RCC 7860 (cell line): Measurements from ENCODE around the gene CCDC40.

Experiments used
- DNase-seq: peaks from one replicate; pipeline ENCODE4 v3.0.0-alpha.2; 2015; ENCODE audit warnings: low spot score
- FAIRE-seq: peaks from 2 replicates; lab custom pipeline; 2012; peaks lifted over from hg19 to GRCh38; lab: Jason Lieb, UNC

Gene CCDC40

GRCh38 chr17:79997011-79997660 lies 39.3 kb upstream of the CCDC40 start:
- FAIRE-seq: no peak
- DNase-seq: no peak

DNA sequence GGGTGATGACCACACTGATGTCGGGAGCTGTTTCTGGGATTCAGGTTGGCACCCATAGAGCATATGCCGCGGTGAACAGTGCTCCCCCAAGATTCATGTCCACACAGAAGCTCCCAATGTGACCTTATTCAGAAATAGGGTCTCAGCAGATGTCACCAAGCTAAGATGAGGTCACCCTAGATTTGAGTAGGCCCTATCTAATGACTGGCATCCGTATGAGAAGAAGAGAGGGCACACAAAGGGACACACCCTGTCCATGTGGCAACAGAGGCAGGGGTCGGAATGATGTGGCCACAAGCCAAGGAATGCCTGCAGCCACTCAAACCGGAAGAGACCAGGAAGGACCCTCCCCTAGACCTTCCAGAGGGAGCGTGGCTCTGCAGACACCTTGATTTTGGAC lies 36.3 kb upstream of the CCDC40 start:
- DNase-seq (no peak), FAIRE-seq (no peak)

DNA sequence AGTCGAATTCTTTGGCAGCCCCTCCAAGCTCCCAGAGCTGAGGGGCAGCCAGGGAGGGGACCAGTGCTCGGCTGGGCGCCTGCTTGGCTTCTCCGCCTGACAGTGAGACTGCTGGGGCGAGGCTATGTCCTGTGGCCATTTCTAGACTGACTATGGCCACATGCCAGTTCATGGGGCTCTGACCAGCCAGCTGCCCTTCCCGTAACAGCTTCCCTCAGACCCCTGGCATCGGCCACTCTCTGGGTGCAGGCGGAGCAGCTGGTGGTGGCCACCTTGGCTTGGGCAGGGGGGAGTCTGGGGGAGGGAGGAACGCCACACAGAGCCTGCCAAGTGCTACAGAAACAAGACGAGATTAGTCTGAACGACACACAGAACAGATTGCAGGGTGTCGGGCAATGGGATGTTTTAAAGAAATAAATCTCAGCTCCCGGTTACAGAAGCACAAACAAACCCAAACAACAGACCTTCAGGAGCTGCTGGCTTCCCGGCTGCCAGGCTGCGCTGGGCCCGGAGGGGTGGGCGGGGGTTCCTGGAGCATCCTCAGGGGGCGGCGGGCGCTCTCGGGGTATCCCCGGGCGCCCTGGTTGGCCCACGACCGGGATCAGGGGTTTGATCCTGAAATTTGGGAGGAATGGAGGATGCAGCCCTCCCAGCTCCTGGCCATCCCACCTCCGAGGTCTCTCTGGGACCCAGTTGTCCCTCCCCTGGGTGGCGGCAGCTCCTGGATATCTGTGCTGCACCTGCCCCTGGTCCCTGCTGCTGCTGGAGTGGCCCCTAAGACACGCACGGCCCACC lies 35.3 kb upstream of the CCDC40 start:
- DNase-seq: no peak
- no peak for FAIRE-seq

- FAIRE-seq (no peak), DNase-seq (no peak)
These were observed 34.3 kb upstream of the CCDC40 start for GRCh38 chr17:80002070-80002641.

DNA sequence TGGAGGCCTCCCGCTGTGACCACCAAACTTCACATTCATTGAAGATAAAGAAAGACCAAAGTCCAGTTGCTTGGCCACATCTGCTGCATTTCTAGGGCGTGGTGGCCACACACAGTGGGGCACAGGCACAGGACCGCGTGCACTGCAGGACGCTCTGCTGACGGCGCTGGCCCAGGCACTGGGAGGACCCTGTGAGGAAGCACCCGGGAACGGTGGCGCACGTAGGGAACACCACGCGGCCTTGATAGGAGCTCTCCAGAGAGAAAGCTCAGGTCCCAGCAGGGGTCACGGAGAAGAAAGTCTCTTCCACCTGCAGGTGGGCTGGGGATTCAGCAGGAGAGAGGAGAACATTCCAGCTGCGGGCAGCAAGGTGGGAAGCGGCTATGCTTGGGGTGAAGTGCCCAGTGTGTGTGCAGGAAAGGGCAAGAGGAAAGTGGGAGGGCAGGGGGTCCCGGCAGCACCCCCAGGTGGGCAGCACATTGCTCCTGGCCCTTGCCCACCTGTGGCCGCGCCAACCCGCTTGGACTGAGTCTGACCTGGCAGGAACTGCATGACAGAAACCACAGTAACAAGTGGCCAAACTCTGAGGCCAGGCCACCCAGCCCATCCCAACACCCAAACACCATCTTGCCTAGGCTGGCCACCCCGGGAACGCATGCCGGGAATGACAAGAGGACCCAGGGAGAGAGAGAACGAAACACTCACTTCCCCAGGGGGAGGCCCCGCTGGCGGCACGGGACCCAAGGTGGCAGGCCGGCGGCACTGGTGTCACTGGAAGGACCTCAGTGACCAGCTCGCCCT lies 33.6 kb upstream of the CCDC40 start:
- DNase-seq (no peak), FAIRE-seq (no peak)

- FAIRE-seq (no peak), DNase-seq (no peak)
These were observed 32.5 kb upstream of the CCDC40 start for GRCh38 chr17:80003969-80004368.

GRCh38 chr17:80005360-80006338 lies 30.8 kb upstream of the CCDC40 start:
- DNase-seq (peak; percentile 61), FAIRE-seq (no peak)

DNA sequence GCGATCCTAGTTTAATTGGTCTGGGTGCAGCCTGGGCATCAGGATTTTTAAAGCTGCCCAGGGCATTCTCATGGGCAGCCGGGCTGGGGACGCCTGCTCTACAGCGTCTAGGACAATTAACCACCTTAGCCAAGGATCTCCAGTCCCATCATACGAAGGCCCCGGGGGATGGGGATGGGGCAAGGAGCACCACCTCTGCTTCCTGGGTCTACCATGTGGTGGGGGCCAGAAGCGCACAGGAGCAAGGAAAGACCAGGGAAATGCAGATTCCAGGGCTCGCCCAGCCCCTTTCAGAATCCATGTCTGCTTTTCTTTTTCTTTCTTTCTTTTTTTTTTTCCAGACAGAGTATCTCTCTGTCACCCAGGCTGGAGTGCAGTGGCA lies 30.1 kb upstream of the CCDC40 start:
- DNase-seq: no peak
- FAIRE-seq: no peak

DNA sequence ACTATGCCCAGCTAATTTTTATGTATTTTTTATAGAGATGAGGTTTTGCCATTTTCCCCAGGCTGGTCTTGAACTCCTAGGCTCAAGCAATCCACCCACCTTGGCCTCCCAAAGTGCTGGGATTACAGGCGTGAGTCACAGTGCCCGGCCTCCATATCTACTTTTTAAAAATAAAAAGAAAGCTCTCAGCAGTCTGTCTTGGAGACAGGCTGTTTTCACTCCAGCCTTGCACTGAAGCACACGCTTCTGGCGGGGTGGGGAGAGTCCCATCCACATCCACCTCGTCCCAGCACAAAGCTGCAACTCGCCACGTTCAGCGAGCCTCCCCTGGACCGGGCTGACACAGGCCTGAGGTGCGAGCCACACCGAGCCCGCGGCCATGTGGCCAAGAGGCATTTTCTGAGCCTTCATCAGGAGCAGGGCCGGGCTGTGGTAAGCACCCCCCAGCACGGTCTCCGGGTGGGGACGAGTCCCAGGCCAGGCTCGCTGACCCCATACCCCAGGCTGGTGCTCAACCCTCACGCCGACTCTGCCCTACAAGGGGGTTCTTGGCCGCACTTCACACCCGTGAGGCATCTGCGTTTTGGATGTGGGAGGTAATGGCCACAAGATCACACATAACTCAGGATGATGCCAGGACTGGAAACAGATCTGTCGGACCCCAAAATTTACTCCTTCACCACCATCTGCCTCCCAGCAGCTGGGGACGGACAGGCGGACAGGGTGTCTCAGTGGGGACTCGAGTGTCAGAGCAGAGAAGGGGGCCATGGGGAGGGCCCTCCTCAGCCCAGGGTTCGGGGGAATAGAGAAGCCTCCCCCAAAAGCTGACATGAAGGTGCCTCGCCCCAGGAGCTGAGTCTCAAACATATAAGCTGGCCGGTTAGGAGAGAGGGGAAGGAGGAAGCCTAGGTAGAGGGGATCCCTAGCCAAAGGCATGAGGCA lies 29.4 kb upstream of the CCDC40 start:
- DNase-seq (no peak), FAIRE-seq (no peak)

GRCh38 chr17:80007939-80008338 lies 28.5 kb upstream of the CCDC40 start:
- FAIRE-seq (no peak), DNase-seq (no peak)

DNA sequence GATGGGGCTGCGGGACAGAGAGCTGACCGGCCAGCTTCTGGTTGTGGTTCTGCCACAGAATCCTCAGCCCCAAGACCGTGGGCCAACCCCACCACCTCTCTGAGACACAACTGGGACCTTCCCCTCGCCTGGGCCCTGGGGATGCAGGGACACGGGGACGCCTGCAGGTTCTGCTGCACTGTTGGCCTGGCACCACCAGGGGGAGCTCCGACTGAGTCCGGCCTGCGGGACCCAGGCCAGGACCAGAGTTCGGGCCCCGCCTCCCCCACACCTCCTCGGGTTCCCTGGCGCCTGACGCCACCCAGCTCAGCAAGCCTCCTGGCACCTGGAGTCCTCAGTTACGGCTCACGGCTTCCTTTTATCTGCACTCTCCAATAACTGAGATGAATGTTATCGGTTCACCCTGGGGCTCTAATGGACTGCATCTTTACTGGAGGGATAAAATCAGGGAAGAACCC lies 28.0 kb upstream of the CCDC40 start:
- DNase-seq (peak; percentile 47), FAIRE-seq (no peak)

GRCh38 chr17:80008848-80009247 lies 27.6 kb upstream of the CCDC40 start:
- no peak for DNase-seq
- FAIRE-seq: no peak

GRCh38 chr17:80009391-80010282 lies 26.8 kb upstream of the CCDC40 start:
- no peak for FAIRE-seq
- no peak for DNase-seq

- DNase-seq (no peak), FAIRE-seq (no peak)
These were observed 26.1 kb upstream of the CCDC40 start for GRCh38 chr17:80010283-80010858.

GRCh38 chr17:80011989-80012555 lies 24.4 kb upstream of the CCDC40 start:
- no peak for DNase-seq
- FAIRE-seq: no peak

DNA sequence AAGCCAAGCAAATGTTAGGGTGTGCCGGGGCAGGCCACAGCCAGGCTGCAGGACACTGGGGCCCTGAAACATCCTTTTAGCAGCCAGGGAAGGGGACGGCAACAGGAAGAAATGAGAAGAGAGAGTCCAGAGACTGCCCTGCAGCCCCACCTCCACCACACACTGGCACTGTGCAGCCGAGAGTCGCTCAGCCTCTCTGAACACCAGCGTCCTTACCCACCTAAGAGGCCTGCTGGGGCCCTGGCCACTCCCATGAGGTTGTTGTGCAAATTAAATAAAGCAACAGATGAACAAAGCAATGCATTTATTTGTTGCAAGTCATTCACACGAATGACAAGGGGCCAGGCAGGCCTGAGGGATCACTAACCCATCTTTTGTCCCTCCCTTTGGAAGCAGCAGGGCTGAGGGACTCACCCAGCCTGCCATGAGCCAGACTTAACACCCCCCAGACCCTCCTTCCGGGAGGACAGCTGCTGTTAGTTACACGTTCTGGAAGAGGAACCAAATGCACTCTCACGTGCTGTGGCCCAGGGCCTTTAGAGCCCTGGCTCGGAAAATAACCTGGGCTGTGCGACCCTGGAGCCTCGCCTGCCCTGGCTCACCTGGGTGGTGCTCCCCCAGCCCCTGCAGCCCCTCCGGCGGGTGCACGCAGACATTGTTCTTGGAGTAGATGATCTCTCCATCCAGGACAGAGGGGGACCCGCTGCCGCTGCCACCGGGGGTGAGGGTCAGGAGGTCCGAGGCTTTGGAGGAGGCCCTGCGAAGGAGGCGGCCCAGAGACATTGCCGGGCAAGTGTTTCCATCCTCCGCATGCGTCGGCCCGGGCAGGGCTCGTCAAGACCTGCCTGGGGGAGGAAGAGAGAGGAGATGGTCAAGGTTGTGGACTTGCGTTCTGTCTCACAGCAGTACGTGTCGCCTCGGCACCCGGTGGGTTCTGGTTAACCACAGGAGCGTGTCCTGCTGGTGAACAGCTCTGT lies 23.4 kb upstream of the CCDC40 start:
- FAIRE-seq: no peak
- DNase-seq: no peak
